Measurements from ENCODE around the gene DIPK1C. TPM values are rescaled to one million over a fixed set of nuclear protein-coding genes. Genes with fewer than 3 reads are reported as not detected.

Gene DIPK1C
- total RNA-seq, 1 donor from 2014 or later, result 0.36 TPM

GRCh38 chr18:74395648-74396154 lies 61.4 kb downstream of the DIPK1C start:
- no peaks in the 10 kb centered on the region for H3K36me3 Mint-ChIP-seq
- H3K4me3 Mint-ChIP-seq, result no peak overlapping the region
- peaks cover 10% of the 10 kb centered on the region for H3K4me1 Mint-ChIP-seq (ENCODE audit: unreplicated experiment)
- no peak for TF ChIP-seq CTCF (conservative IDR thresholded peaks at IDR 0.05)
- H3K27me3 Mint-ChIP-seq, result peaks cover 8% of the 10 kb centered on the region
- no peaks in the 10 kb centered on the region for H3K9me3 Mint-ChIP-seq
- no peak overlapping the region for H3K27ac Mint-ChIP-seq
- no peak for DNase-seq (ENCODE audit: extremely low spot score, unreplicated experiment)

- Mint-ChIP-seq H3K4me1 (ENCODE audit: unreplicated experiment) (peaks cover 10% of the 10 kb centered on the region), H3K4me3 (no peak overlapping the region), H3K27ac (no peak overlapping the region), H3K36me3 (no peaks in the 10 kb centered on the region), H3K27me3 (peaks cover 8% of the 10 kb centered on the region), H3K9me3 (no peaks in the 10 kb centered on the region)
- TF ChIP-seq CTCF (conservative IDR thresholded peaks at IDR 0.05), result no peak
- DNase-seq (ENCODE audit: extremely low spot score, unreplicated experiment), result no peak
Measured at GRCh38 chr18:74395006-74395405, 62.1 kb downstream of the DIPK1C start.

- H3K4me1 Mint-ChIP-seq (ENCODE audit: unreplicated experiment), result peaks cover 15% of the 10 kb centered on the region
- DNase-seq (ENCODE audit: extremely low spot score, unreplicated experiment), result no peak
- no peak overlapping the region for H3K4me3 Mint-ChIP-seq
- no peaks in the 10 kb centered on the region for H3K36me3 Mint-ChIP-seq
- peaks cover 4% of the 10 kb centered on the region for H3K27me3 Mint-ChIP-seq
- TF ChIP-seq CTCF (conservative IDR thresholded peaks at IDR 0.05), result no peak
- no peaks in the 10 kb centered on the region for H3K9me3 Mint-ChIP-seq
- H3K27ac Mint-ChIP-seq, result no peak overlapping the region
Measured at GRCh38 chr18:74392323-74392722, 64.8 kb downstream of the DIPK1C start.

- no peak for DNase-seq (ENCODE audit: extremely low spot score, unreplicated experiment)
- no peak overlapping the region for H3K4me3 Mint-ChIP-seq
- TF ChIP-seq CTCF (conservative IDR thresholded peaks at IDR 0.05), result no peak
- no peaks in the 10 kb centered on the region for H3K36me3 Mint-ChIP-seq
- H3K27ac Mint-ChIP-seq, result no peak overlapping the region
- H3K4me1 Mint-ChIP-seq (ENCODE audit: unreplicated experiment), result peaks cover 11% of the 10 kb centered on the region
- no peaks in the 10 kb centered on the region for H3K9me3 Mint-ChIP-seq
- peaks cover 8% of the 10 kb centered on the region for H3K27me3 Mint-ChIP-seq
Measured at GRCh38 chr18:74390900-74391299, 66.2 kb downstream of the DIPK1C start.

- Mint-ChIP-seq H3K4me3 (no peak overlapping the region), H3K27ac (no peak overlapping the region), H3K9me3 (no peaks in the 10 kb centered on the region), H3K27me3 (peaks cover 8% of the 10 kb centered on the region), H3K4me1 (ENCODE audit: unreplicated experiment) (peaks cover 5% of the 10 kb centered on the region), H3K36me3 (no peaks in the 10 kb centered on the region)
- DNase-seq (ENCODE audit: extremely low spot score, unreplicated experiment), result no peak
- TF ChIP-seq CTCF (conservative IDR thresholded peaks at IDR 0.05), result no peak
Measured at GRCh38 chr18:74389991-74390390, 67.1 kb downstream of the DIPK1C start.
